GM23248 (cell line): Measurements from ENCODE around the gene INKA2.

Experiments used
- EZH2 ChIP-seq: fragments of 200-600 bp; sonication (generic); IDR thresholded peaks from 2 replicates; pipeline ENCODE4 v1.6.1; 2018; ENCODE audit warnings: antibody characterized with exemption, mild to moderate bottlenecking; ENCODE audit not compliant: insufficient read depth, poor library complexity, severe bottlenecking
- EZH2phosphoT487 ChIP-seq: fragments of 200-600 bp; sonication (generic); IDR thresholded peaks from 2 replicates; pipeline ENCODE4 v1.6.1; 2018; ENCODE audit warnings: antibody characterized with exemption, moderate library complexity, mild to moderate bottlenecking, low read depth; ENCODE audit not compliant: insufficient read depth

- TF ChIP-seq EZH2 (no peak), EZH2phosphoT487 (no peak)
Observed at GRCh38 chr1:111733992-111734341, 5.2 kb downstream of the INKA2 start.
